Activated B cell treated with CpG ODN at 0.5 μM for 24 hours (primary cell): ENCODE data around the gene APP. TPM values are rescaled to one million over a fixed set of nuclear protein-coding genes. Genes with fewer than 3 reads are reported as not detected.

ENCODE experiments used
- ATAC-seq: fragments of 200-7000 bp; cut with Tn5 transposase; one replicate; pipeline ENCODE4 v1.10.0; 2021; ENCODE audit warnings: low read depth, mild to moderate bottlenecking, moderate library complexity
- CTCF ChIA-PET: fragments of 350-600 bp; sonication (Branson Sonifier 250); formaldehyde crosslinking; loops from one replicate; lab custom pipeline; 2021; ENCODE audit warnings: antibody characterized with exemption; lab: Charles Lee
- POLR2A ChIA-PET: fragments of 350-600 bp; sonication (Branson Sonifier 250); formaldehyde crosslinking; loops from one replicate; lab custom pipeline; 2021; ENCODE audit warnings: antibody characterized with exemption; lab: Charles Lee
- DNase-seq: peaks from one replicate; pipeline ENCODE4 v3.0.0; 2022
- H3K27ac Mint-ChIP-seq: one replicate; pipeline ENCODE4 v1.8.0; 2020; ENCODE audit warnings: mixed read lengths
- H3K27me3 Mint-ChIP-seq: one replicate; pipeline ENCODE4 v1.8.0; 2021; ENCODE audit warnings: mixed read lengths
- H3K36me3 Mint-ChIP-seq: one replicate; pipeline ENCODE4 v1.8.0; 2021; ENCODE audit warnings: low read depth, mixed read lengths
- H3K4me1 Mint-ChIP-seq: one replicate; pipeline ENCODE4 v1.8.0; 2021; ENCODE audit warnings: mixed read lengths
- H3K4me3 Mint-ChIP-seq: one replicate; pipeline ENCODE4 v1.8.0; 2020; ENCODE audit warnings: mild to moderate bottlenecking, mixed read lengths
- H3K9me3 Mint-ChIP-seq: one replicate; pipeline ENCODE4 v1.8.0; 2020; ENCODE audit warnings: mixed read lengths
- intact Hi-C: fragments of 100-400 bp; cut with micrococcal nuclease; formaldehyde crosslinking; loops from one replicate; pipeline ENCODE4 v1.15.1; 2024
- total RNA-seq: library from RNA; stranded (reverse); gene quantifications from 2 replicates; pipeline ENCODE4 v1.2.3, GENCODE V29; 2022
- TF ChIP-seq, protein P1 (sequence below): fragments of 200-600 bp; IDR thresholded peaks from one replicate; pipeline ENCODE4 v1.8.0; 2022; ENCODE audit warnings: antibody characterized with exemption, mild to moderate bottlenecking

APP gene
- total RNA-seq, 1 donor from 2014 or later: 32.1 TPM

GRCh38 chr21:25838809-25839208 is 331.8 kb downstream of the APP start:
- ATAC-seq (no peak), DNase-seq (no peak)
- intact Hi-C loops: no loop called here
- no peak overlapping the region for H3K4me3 Mint-ChIP-seq
- ChIA-PET CTCF (no interaction called here), POLR2A (no interaction called here)
- H3K27me3 Mint-ChIP-seq: no peaks in the 10 kb centered on the region
- no peak overlapping the region for H3K27ac Mint-ChIP-seq
- no peaks in the 10 kb centered on the region for H3K36me3 Mint-ChIP-seq
- peaks cover 9% of the 10 kb centered on the region for H3K9me3 Mint-ChIP-seq
- TF ChIP-seq, protein P1, sequence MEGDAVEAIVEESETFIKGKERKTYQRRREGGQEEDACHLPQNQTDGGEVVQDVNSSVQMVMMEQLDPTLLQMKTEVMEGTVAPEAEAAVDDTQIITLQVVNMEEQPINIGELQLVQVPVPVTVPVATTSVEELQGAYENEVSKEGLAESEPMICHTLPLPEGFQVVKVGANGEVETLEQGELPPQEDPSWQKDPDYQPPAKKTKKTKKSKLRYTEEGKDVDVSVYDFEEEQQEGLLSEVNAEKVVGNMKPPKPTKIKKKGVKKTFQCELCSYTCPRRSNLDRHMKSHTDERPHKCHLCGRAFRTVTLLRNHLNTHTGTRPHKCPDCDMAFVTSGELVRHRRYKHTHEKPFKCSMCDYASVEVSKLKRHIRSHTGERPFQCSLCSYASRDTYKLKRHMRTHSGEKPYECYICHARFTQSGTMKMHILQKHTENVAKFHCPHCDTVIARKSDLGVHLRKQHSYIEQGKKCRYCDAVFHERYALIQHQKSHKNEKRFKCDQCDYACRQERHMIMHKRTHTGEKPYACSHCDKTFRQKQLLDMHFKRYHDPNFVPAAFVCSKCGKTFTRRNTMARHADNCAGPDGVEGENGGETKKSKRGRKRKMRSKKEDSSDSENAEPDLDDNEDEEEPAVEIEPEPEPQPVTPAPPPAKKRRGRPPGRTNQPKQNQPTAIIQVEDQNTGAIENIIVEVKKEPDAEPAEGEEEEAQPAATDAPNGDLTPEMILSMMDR: no peak
- H3K4me1 Mint-ChIP-seq: peaks cover 5% of the 10 kb centered on the region

DNA sequence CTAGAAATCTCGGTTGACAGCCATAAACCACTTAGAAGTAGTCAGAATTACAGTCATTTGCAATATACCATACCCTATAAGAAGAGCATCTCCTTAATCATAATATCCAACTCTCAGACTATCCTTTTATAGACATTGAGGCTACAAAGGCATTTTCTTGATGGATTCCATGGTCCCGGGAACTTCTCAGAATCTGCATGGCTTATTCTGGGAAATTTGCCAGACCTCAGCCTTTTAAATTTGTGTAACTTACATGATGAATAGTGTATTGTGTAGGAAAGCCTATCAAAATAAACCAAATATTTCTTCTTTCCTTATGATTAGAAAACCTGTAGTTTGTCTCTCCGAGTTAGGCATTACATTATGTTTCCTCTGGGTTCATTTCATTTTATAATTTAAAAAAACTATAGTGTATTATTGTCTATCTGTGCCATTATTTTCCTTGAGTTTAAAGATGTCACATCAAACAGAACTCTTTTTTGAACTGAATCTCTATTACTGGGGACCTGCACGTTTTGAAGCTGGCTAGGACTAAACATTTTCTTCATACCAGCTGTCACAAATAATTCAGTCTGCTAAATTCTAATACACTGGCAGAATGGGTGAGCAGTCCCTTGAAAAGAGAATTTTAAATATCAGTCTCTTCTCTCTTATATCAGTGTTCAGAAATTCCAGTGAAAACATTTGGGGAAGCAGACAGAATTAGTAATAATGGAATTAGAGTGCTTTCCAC is 332.9 kb downstream of the APP start:
- no peak for DNase-seq
- Mint-ChIP-seq H3K36me3 (no peaks in the 10 kb centered on the region), H3K27me3 (no peaks in the 10 kb centered on the region), H3K27ac (no peak overlapping the region), H3K9me3 (peaks cover 13% of the 10 kb centered on the region), H3K4me3 (no peak overlapping the region), H3K4me1 (no peaks in the 10 kb centered on the region)
- ChIA-PET CTCF (no interaction called here), POLR2A (no interaction called here)
- ATAC-seq: no peak
- TF ChIP-seq, protein P1: no peak
- intact Hi-C loops: no loop called here

- ATAC-seq: no peak
Measured at GRCh38 chr21:25836396-25836795, 334.2 kb downstream of the APP start.

DNA sequence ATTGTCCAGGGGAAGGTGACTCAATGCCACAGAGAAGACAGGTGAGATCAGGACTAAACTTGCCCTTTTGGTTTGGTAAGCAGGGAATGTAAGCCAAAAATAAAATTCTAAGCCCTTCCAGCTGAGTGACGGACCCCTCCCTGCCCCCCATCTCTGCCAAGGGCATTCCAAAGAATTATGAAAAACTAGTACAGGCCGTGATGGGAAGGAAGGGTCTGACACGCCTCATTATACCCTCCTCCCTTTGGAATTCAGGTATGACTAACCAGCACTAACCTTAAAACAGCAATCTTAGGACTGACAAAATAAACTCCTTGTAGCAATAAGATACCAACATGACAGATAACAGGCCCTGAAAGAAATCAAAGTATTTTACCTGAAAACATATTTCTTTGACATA is 336.2 kb downstream of the APP start:
- Mint-ChIP-seq H3K9me3 (peaks cover 5% of the 10 kb centered on the region), H3K27ac (no peak overlapping the region), H3K27me3 (no peaks in the 10 kb centered on the region), H3K4me3 (no peak overlapping the region), H3K4me1 (no peaks in the 10 kb centered on the region), H3K36me3 (no peaks in the 10 kb centered on the region)
- intact Hi-C loops: no loop called here
- CTCF ChIA-PET: no interaction called here
- POLR2A ChIA-PET: no interaction called here
- no peak for ATAC-seq
- TF ChIP-seq, protein P1: no peak
- no peak for DNase-seq

More at GRCh38 chr21:25836396-25836795, 334.2 kb downstream of the APP start:
- Mint-ChIP-seq H3K4me1 (no peaks in the 10 kb centered on the region), H3K36me3 (no peaks in the 10 kb centered on the region), H3K9me3 (peaks cover 13% of the 10 kb centered on the region), H3K27ac (no peak overlapping the region), H3K27me3 (no peaks in the 10 kb centered on the region), H3K4me3 (no peak overlapping the region)
- intact Hi-C loops: no loop called here
- no peak for DNase-seq
- CTCF ChIA-PET: no interaction called here
- POLR2A ChIA-PET: no interaction called here
- TF ChIP-seq, protein P1: no peak

- ATAC-seq: no peak
- CTCF ChIA-PET: no interaction called here
- TF ChIP-seq, protein P1: no peak
- Mint-ChIP-seq H3K4me1 (no peaks in the 10 kb centered on the region), H3K27ac (no peak overlapping the region), H3K27me3 (no peaks in the 10 kb centered on the region), H3K9me3 (peaks cover 5% of the 10 kb centered on the region), H3K36me3 (no peaks in the 10 kb centered on the region), H3K4me3 (no peak overlapping the region)
- POLR2A ChIA-PET: no interaction called here
- no peak for DNase-seq
- intact Hi-C loops: no loop called here
Measured at GRCh38 chr21:25831300-25831960, 339.1 kb downstream of the APP start.
